NOMO-1 (cell line): ENCODE measurements around the gene ATP1A4.

Experiments used
- DNase-seq, 2 experiments: peaks; one replicate each; lab custom pipeline; 2025; ENCODE audit not compliant: unreplicated experiment in 2 of 2; lab: John Stamatoyannopoulos, UW

The ATP1A4 gene

GRCh38 chr1:160204526-160205241 lies 53.3 kb downstream of the ATP1A4 start:
- DNase-seq = peak; percentile 62 to 85

GRCh38 chr1:160205242-160206035 lies 54.0 kb downstream of the ATP1A4 start, which contains the start of gene PEA15:
PEA15 (plus strand) TSS chr1:160205384; CDS start chr1:160211545, 6,161 bp downstream.
- peak; percentile 8 to 33 for DNase-seq

GRCh38 chr1:160206036-160206389 lies 54.6 kb downstream of the ATP1A4 start:
- DNase-seq = no peak

GRCh38 chr1:160206421-160207117 lies 55.2 kb downstream of the ATP1A4 start:
- peak; percentile 25 to 28 for DNase-seq

GRCh38 chr1:160207118-160207650 lies 55.8 kb downstream of the ATP1A4 start:
- no peak for DNase-seq

- DNase-seq = no peak
Measured at GRCh38 chr1:160207771-160208556, 56.6 kb downstream of the ATP1A4 start.

GRCh38 chr1:160208557-160209320 lies 57.3 kb downstream of the ATP1A4 start:
- DNase-seq = no peak

- DNase-seq = no peak
Measured at GRCh38 chr1:160209321-160210046, 58.1 kb downstream of the ATP1A4 start.

GRCh38 chr1:160210561-160210960 lies 59.2 kb downstream of the ATP1A4 start:
- DNase-seq = no peak

- DNase-seq = no peak
Measured at GRCh38 chr1:160211046-160211790, 59.8 kb downstream of the ATP1A4 start.

- DNase-seq = no peak
Measured at GRCh38 chr1:160214481-160215140, 63.2 kb downstream of the ATP1A4 start.

GRCh38 chr1:160216301-160216700 lies 64.9 kb downstream of the ATP1A4 start:
- no peak for DNase-seq

- no peak for DNase-seq
Measured at GRCh38 chr1:160217481-160218051, 66.2 kb downstream of the ATP1A4 start.

- no peak for DNase-seq
Measured at GRCh38 chr1:160219062-160219929, 67.9 kb downstream of the ATP1A4 start.

- no peak for DNase-seq
Measured at GRCh38 chr1:160220301-160220700, 68.9 kb downstream of the ATP1A4 start.

GRCh38 chr1:160221089-160221488 lies 69.7 kb downstream of the ATP1A4 start:
- DNase-seq = no peak

GRCh38 chr1:160222546-160222945 lies 71.1 kb downstream of the ATP1A4 start:
- no peak for DNase-seq
